Measurements from ENCODE around the gene SBSN. TPM values are rescaled to one million over a fixed set of nuclear protein-coding genes. Genes with fewer than 3 reads are reported as not detected.
"Not testable (repeated sequence)": the region's sequence is repeated elsewhere in the genome, so short reads cannot be mapped to it uniquely, and the experiment has no call there.

SBSN gene
- total RNA-seq, 1 donor from 2014 or later: 0.18 TPM

DNA sequence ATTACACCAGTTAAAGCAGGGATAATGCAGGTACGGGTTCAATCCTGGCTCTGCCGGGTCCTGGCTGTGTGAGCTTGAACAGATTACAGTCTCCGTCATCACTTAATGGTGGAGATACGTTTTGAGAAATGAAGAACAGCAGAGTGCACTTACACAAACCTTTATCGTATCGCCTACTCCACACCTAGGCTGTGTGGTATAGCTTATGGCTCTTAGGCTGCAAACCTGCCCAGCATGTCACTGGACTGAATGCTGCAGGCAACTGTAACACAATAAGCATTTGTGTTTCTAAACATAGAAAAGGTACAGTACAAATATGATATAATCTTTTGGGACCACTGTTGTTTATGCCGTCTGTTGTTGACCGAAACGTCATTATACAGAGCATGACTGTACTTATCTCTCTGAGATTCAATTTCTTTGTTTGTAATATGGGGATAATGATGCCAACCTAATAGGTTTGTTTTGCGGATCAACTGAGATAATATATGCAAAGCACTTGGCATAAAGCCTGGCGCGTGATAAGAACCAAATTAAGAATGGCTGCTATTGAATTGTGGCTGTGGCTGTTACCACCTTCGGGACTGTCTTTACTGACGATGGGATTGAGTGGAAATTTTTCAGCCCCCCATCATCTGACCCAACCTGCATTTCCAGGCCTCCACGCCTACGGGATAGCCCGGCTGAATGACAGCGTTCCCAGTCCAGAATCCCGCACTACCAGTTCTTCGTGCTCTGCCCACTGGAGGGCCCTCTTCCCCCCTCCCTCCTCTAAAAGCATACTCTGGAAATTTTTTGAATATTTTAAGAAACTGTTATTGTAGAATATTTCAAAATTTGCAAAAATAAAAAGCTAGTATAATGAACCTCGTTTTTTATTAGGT, 49.1 kb downstream of the SBSN start:
- Histone ChIP-seq H3K9me3 (ENCODE audit: insufficient read depth, low read depth, low read length) (no peaks in the 10 kb centered on the region), H3K27me3 (ENCODE audit: insufficient read depth, low read length) (no peaks in the 10 kb centered on the region), H3K27ac (ENCODE audit: low read depth, low read length) (no peak overlapping the region), H2AFZ (ENCODE audit: low read depth, low read length) (no peak overlapping the region), H3K79me2 (ENCODE audit: insufficient read depth, low read length) (no peaks in the 10 kb centered on the region), H3K9ac (ENCODE audit: low read length) (no peak overlapping the region), H3K36me3 (ENCODE audit: insufficient read depth, low read length) (no peaks in the 10 kb centered on the region), H3K4me1 (ENCODE audit: insufficient read depth, low read length) (no peaks in the 10 kb centered on the region), H3K4me3 (ENCODE audit: insufficient read depth, low read depth, low read length) (no peak overlapping the region), H4K20me1 (ENCODE audit: insufficient read depth, low read length) (no peaks in the 10 kb centered on the region), H3K4me2 (ENCODE audit: low read length) (no peak overlapping the region)
- H3K27ac Mint-ChIP-seq (ENCODE audit: unreplicated experiment): no peak overlapping the region
- no peak for FAIRE-seq
- no peaks in the 10 kb centered on the region for H3K4me1 Mint-ChIP-seq (ENCODE audit: low read depth, unreplicated experiment)
- no peak overlapping the region for H3K4me3 Mint-ChIP-seq (ENCODE audit: unreplicated experiment)
- no peaks in the 10 kb centered on the region for H3K36me3 Mint-ChIP-seq (ENCODE audit: low read depth, unreplicated experiment)
- TF ChIP-seq EZH2 (IDR thresholded peaks at IDR 0.05; ENCODE audit: insufficient read depth, low read length): no peak
- no peak for DNase-seq (ENCODE audit: low read depth)
- peaks cover 7% of the 10 kb centered on the region for H3K27me3 Mint-ChIP-seq (ENCODE audit: low read depth, unreplicated experiment)
- no peaks in the 10 kb centered on the region for H3K9me3 Mint-ChIP-seq (ENCODE audit: unreplicated experiment)

- no peak for FAIRE-seq
- H4K20me1 ChIP-seq (ENCODE audit: insufficient read depth, low read length): no peaks in the 10 kb centered on the region
These were observed 52.0 kb downstream of the SBSN start for GRCh38 chr19:35476149-35476548.

GRCh38 chr19:35474594-35474993, 53.5 kb downstream of the SBSN start:
- H3K36me3 Mint-ChIP-seq (ENCODE audit: low read depth, unreplicated experiment); H4K20me1 ChIP-seq (ENCODE audit: insufficient read depth, low read length); H3K27ac Mint-ChIP-seq (ENCODE audit: unreplicated experiment); H3K36me3 ChIP-seq (ENCODE audit: insufficient read depth, low read length); H3K4me3 ChIP-seq (ENCODE audit: insufficient read depth, low read depth, low read length); H3K4me3 Mint-ChIP-seq (ENCODE audit: unreplicated experiment); H3K4me1 ChIP-seq (ENCODE audit: insufficient read depth, low read length); H3K9me3 ChIP-seq (ENCODE audit: insufficient read depth, low read depth, low read length); H3K9me3 Mint-ChIP-seq (ENCODE audit: unreplicated experiment); H3K79me2 ChIP-seq (ENCODE audit: insufficient read depth, low read length); DNase-seq (ENCODE audit: low read depth); H2AFZ ChIP-seq (ENCODE audit: low read depth, low read length); H3K27me3 ChIP-seq (ENCODE audit: insufficient read depth, low read length); H3K9ac ChIP-seq (ENCODE audit: low read length); H3K27ac ChIP-seq (ENCODE audit: low read depth, low read length); H3K4me2 ChIP-seq (ENCODE audit: low read length); H3K4me1 Mint-ChIP-seq (ENCODE audit: low read depth, unreplicated experiment); FAIRE-seq: not testable (repeated sequence)
- peaks cover 22% of the 10 kb centered on the region for H3K27me3 Mint-ChIP-seq (ENCODE audit: low read depth, unreplicated experiment)

More at GRCh38 chr19:35476149-35476548, 52.0 kb downstream of the SBSN start:
- Histone ChIP-seq H3K9me3 (ENCODE audit: insufficient read depth, low read depth, low read length) (no peaks in the 10 kb centered on the region), H3K36me3 (ENCODE audit: insufficient read depth, low read length) (no peaks in the 10 kb centered on the region), H2AFZ (ENCODE audit: low read depth, low read length) (no peak overlapping the region), H3K4me2 (ENCODE audit: low read length) (no peak overlapping the region), H3K27me3 (ENCODE audit: insufficient read depth, low read length) (no peaks in the 10 kb centered on the region), H3K4me3 (ENCODE audit: insufficient read depth, low read depth, low read length) (no peak overlapping the region), H3K79me2 (ENCODE audit: insufficient read depth, low read length) (no peaks in the 10 kb centered on the region), H3K27ac (ENCODE audit: low read depth, low read length) (no peak overlapping the region), H3K4me1 (ENCODE audit: insufficient read depth, low read length) (no peaks in the 10 kb centered on the region), H3K9ac (ENCODE audit: low read length) (no peak overlapping the region)
- TF ChIP-seq EZH2 (IDR thresholded peaks at IDR 0.05; ENCODE audit: insufficient read depth, low read length) (no peak), CTCF (IDR thresholded peaks at IDR 0.05; ENCODE audit: insufficient read depth, low read depth, low read length) (no peak)
- no peaks in the 10 kb centered on the region for H3K4me1 Mint-ChIP-seq (ENCODE audit: low read depth, unreplicated experiment)
- H3K36me3 Mint-ChIP-seq (ENCODE audit: low read depth, unreplicated experiment): no peaks in the 10 kb centered on the region
- no peak overlapping the region for H3K4me3 Mint-ChIP-seq (ENCODE audit: unreplicated experiment)
- peaks cover 22% of the 10 kb centered on the region for H3K27me3 Mint-ChIP-seq (ENCODE audit: low read depth, unreplicated experiment)
- no peak overlapping the region for H3K27ac Mint-ChIP-seq (ENCODE audit: unreplicated experiment)
- DNase-seq (ENCODE audit: low read depth): no peak
- peaks cover 3% of the 10 kb centered on the region for H3K9me3 Mint-ChIP-seq (ENCODE audit: unreplicated experiment)
